HFFc6 (cell line): Measurements from ENCODE around the gene RBMS3. TPM values are rescaled to one million over a fixed set of nuclear protein-coding genes. Genes with fewer than 3 reads are reported as not detected.

ENCODE experiments used
- DNase-seq: peaks from one replicate; pipeline ENCODE4 v3.0.0-alpha.2; 2018
- H3K27ac Mint-ChIP-seq: 2 replicates; pipeline ENCODE4 v1.8.0; 2020; ENCODE audit warnings: mild to moderate bottlenecking, mixed read lengths
- H3K27me3 Mint-ChIP-seq: 2 replicates; pipeline ENCODE4 v1.8.0; 2021; ENCODE audit warnings: mild to moderate bottlenecking, moderate library complexity, mixed read lengths; ENCODE audit not compliant: insufficient read depth
- H3K36me3 Mint-ChIP-seq: 2 replicates; pipeline ENCODE4 v1.8.0; 2021; ENCODE audit warnings: low read depth, mixed read lengths
- H3K4me1 Mint-ChIP-seq: 2 replicates; pipeline ENCODE4 v1.8.0; 2020; ENCODE audit warnings: low read depth, mixed read lengths
- H3K4me3 Mint-ChIP-seq: 2 replicates; pipeline ENCODE4 v1.8.0; 2020; ENCODE audit warnings: mild to moderate bottlenecking, moderate library complexity, mixed read lengths
- H3K9me3 Mint-ChIP-seq: 2 replicates; pipeline ENCODE4 v1.8.0; 2020; ENCODE audit warnings: mild to moderate bottlenecking, mixed read lengths
- CTCF ChIP-seq: fragments of 200-600 bp; sonication (generic); IDR thresholded peaks from 2 replicates; pipeline ENCODE4 v1.5.0; 2021; ENCODE audit warnings: antibody characterized with exemption, mild to moderate bottlenecking
- total RNA-seq, 6 experiments: library from RNA; stranded (reverse); fragmentation: NEBNext Ultra II Directional; extraction: Animal tissue kit (Norgen Biotek cat#: 25700); gene quantifications; 2 replicates in 1 of 6; 3 replicates in 5 of 6; pipeline ENCODE4 v1.2.3, GENCODE V29; 2021

Gene RBMS3
- total RNA-seq, 6 experiments from 2014 or later, result 22.8 to 46.9 (median 39.4) TPM

GRCh38 chr3:29275309-29275708 is 5.6 kb upstream of the RBMS3 start:
- peak; percentile 18 for DNase-seq
- TF ChIP-seq CTCF, result no peak
- H3K27me3 Mint-ChIP-seq, result no peaks in the 10 kb centered on the region
- H3K4me1 Mint-ChIP-seq, result peaks cover 22% of the 10 kb centered on the region
- H3K9me3 Mint-ChIP-seq, result no peaks in the 10 kb centered on the region
- H3K27ac Mint-ChIP-seq, result no peak overlapping the region
- H3K36me3 Mint-ChIP-seq, result no peaks in the 10 kb centered on the region
- no peak overlapping the region for H3K4me3 Mint-ChIP-seq

GRCh38 chr3:29277249-29277648 is 3.6 kb upstream of the RBMS3 start:
- Mint-ChIP-seq H3K9me3 (no peaks in the 10 kb centered on the region), H3K27me3 (peaks cover 4% of the 10 kb centered on the region), H3K4me1 (peaks cover 27% of the 10 kb centered on the region), H3K36me3 (peaks cover 10% of the 10 kb centered on the region; the same call in 1 of the 2 replicates), H3K27ac (no peak overlapping the region), H3K4me3 (no peak overlapping the region)
- no peak for TF ChIP-seq CTCF
- DNase-seq, result no peak

GRCh38 chr3:29279286-29279685 is 1.6 kb upstream of the RBMS3 start:
- DNase-seq, result no peak
- Mint-ChIP-seq H3K27ac (peak overlapping the region; percentile 10; the same call in 1 of the 2 replicates), H3K27me3 (peaks cover 4% of the 10 kb centered on the region), H3K36me3 (peaks cover 14% of the 10 kb centered on the region; the same call in 1 of the 2 replicates), H3K4me1 (peaks cover 38% of the 10 kb centered on the region), H3K4me3 (peak overlapping the region; percentile 13; the same call in 1 of the 2 replicates), H3K9me3 (no peaks in the 10 kb centered on the region)
- no peak for TF ChIP-seq CTCF

- no peaks in the 10 kb centered on the region for H3K9me3 Mint-ChIP-seq
- peaks cover 14% of the 10 kb centered on the region; the same call in 1 of the 2 replicates for H3K36me3 Mint-ChIP-seq
- H3K27me3 Mint-ChIP-seq, result peaks cover 4% of the 10 kb centered on the region
- H3K4me1 Mint-ChIP-seq, result peaks cover 42% of the 10 kb centered on the region
- no peak for TF ChIP-seq CTCF
- peak overlapping the region; percentile 92 for H3K4me3 Mint-ChIP-seq
- no peak overlapping the region; the same call in none of the 2 replicates for H3K27ac Mint-ChIP-seq
- DNase-seq, result no peak
These were observed 1.1 kb upstream of the RBMS3 start for GRCh38 chr3:29279806-29280205.

- Mint-ChIP-seq H3K27ac (peak overlapping the region; percentile 97), H3K4me1 (peaks cover 47% of the 10 kb centered on the region), H3K27me3 (peaks cover 4% of the 10 kb centered on the region), H3K36me3 (peaks cover 14% of the 10 kb centered on the region; the same call in 1 of the 2 replicates), H3K4me3 (peak overlapping the region; percentile 92), H3K9me3 (no peaks in the 10 kb centered on the region)
- DNase-seq, result no peak
- 0 out of 2 replicates have a peak, but pooled peaks have one; percentile 5 for TF ChIP-seq CTCF
These were observed 148 bp downstream of the RBMS3 start for GRCh38 chr3:29281094-29281343.
